GM21447 (cell line): Measurements from ENCODE around the gene SPSB4.
"Not testable (repeated sequence)": the region's sequence is repeated elsewhere in the genome, so short reads cannot be mapped to it uniquely, and the experiment has no call there.

Experiments used
- ATAC-seq: cut with Tn5 transposase; IDR thresholded peaks from one replicate; pipeline ENCODE4 v1.9.1; 2021; ENCODE audit not compliant: unreplicated experiment

The SPSB4 gene

GRCh38 chr3:141093971-141094684 is 43.0 kb downstream of the SPSB4 start:
- no peak for ATAC-seq

- no peak for ATAC-seq
Observed at GRCh38 chr3:141094790-141095545, 43.8 kb downstream of the SPSB4 start.

- ATAC-seq, result no peak
Observed at GRCh38 chr3:141095546-141095937, 44.4 kb downstream of the SPSB4 start.

- ATAC-seq, result no peak
Observed at GRCh38 chr3:141096164-141096563, 45.0 kb downstream of the SPSB4 start.

- ATAC-seq, result no peak
Observed at GRCh38 chr3:141096981-141097380, 45.8 kb downstream of the SPSB4 start.

- no peak for ATAC-seq
Observed at GRCh38 chr3:141100112-141100511, 49.0 kb downstream of the SPSB4 start.

GRCh38 chr3:141100531-141101320 is 49.6 kb downstream of the SPSB4 start:
- ATAC-seq, result no peak

GRCh38 chr3:141102372-141102771 is 51.2 kb downstream of the SPSB4 start:
- no peak for ATAC-seq

GRCh38 chr3:141103067-141103466 is 51.9 kb downstream of the SPSB4 start:
- ATAC-seq, result no peak

GRCh38 chr3:141103503-141103902 is 52.4 kb downstream of the SPSB4 start:
- no peak for ATAC-seq

GRCh38 chr3:141104151-141104821 is 53.1 kb downstream of the SPSB4 start:
- no peak for ATAC-seq

- ATAC-seq, result peak; percentile 60
Observed at GRCh38 chr3:141105828-141106628, 54.9 kb downstream of the SPSB4 start.

- no peak for ATAC-seq
Observed at GRCh38 chr3:141106842-141107241, 55.7 kb downstream of the SPSB4 start.

GRCh38 chr3:141108039-141108438 is 56.9 kb downstream of the SPSB4 start:
- ATAC-seq, result no peak

GRCh38 chr3:141109751-141110150 is 58.6 kb downstream of the SPSB4 start:
- no peak for ATAC-seq

GRCh38 chr3:141110322-141110721 is 59.2 kb downstream of the SPSB4 start:
- ATAC-seq, result no peak

GRCh38 chr3:141111364-141112155 is 60.4 kb downstream of the SPSB4 start:
- ATAC-seq, result no peak

GRCh38 chr3:141112686-141113297 is 61.6 kb downstream of the SPSB4 start:
- ATAC-seq, result no peak

GRCh38 chr3:141113680-141114079 is 62.5 kb downstream of the SPSB4 start:
- not testable (repeated sequence) for ATAC-seq
